ENCODE measurements around the gene SFT2D3. TPM values are rescaled to one million over a fixed set of nuclear protein-coding genes. Genes with fewer than 3 reads are reported as not detected.

The SFT2D3 gene
- total RNA-seq, 1 donor: 5.8 TPM

- no peaks in the 10 kb centered on the region for H3K79me2 ChIP-seq (ENCODE audit: insufficient read depth, low read length)
These were observed 41.6 kb upstream of the SFT2D3 start for GRCh38 chr2:127659408-127660290.

DNA sequence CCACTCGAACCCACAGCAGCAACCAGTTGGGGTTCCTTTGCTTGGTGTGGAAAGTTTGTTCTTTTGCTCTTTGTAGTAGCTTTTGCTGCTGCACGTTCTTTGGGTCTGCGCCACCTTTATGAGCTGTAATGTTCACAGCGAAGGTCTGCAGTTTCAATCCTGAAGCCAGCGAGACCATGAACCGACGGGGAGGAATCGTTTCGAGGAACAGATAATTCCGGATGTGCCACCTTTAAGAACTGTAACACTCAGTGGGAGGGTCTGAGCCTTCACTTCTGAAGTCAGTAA is 41.1 kb upstream of the SFT2D3 start:
- Histone ChIP-seq H3K36me3 (ENCODE audit: insufficient read depth, low read length) (no peaks in the 10 kb centered on the region), H2AFZ (ENCODE audit: low read length) (no peak overlapping the region), H3K4me2 (ENCODE audit: insufficient read depth, low read length) (no peak overlapping the region), H3K4me1 (ENCODE audit: insufficient read depth, low read length) (no peaks in the 10 kb centered on the region), H3K4me3 (ENCODE audit: insufficient read depth, low read length) (no peak overlapping the region), H3K79me2 (ENCODE audit: insufficient read depth, low read length) (no peaks in the 10 kb centered on the region), H3K9me3 (ENCODE audit: low read depth, low read length) (no peaks in the 10 kb centered on the region), H3K27ac (ENCODE audit: low read depth, low read length) (no peak overlapping the region), H3K27me3 (ENCODE audit: insufficient read depth, low read length) (peaks cover 23% of the 10 kb centered on the region), H4K20me1 (ENCODE audit: insufficient read depth, low read length) (no peaks in the 10 kb centered on the region)
- no peak for TF ChIP-seq CTCF (IDR thresholded peaks at IDR 0.05; ENCODE audit: extremely low read depth, low read depth, low read length)
- peak; percentile 38 for DNase-seq (ENCODE audit: insufficient read length, low spot score, missing footprints)

More at GRCh38 chr2:127659408-127660290, 41.6 kb upstream of the SFT2D3 start:
- H3K4me1 ChIP-seq (ENCODE audit: insufficient read depth, low read length): no peaks in the 10 kb centered on the region
- TF ChIP-seq CTCF (IDR thresholded peaks at IDR 0.05; ENCODE audit: extremely low read depth, low read depth, low read length): no peak
- H4K20me1 ChIP-seq (ENCODE audit: insufficient read depth, low read length): no peaks in the 10 kb centered on the region
- H3K27ac ChIP-seq (ENCODE audit: low read depth, low read length): no peak overlapping the region
- H3K27me3 ChIP-seq (ENCODE audit: insufficient read depth, low read length): peaks cover 17% of the 10 kb centered on the region
- H3K9me3 ChIP-seq (ENCODE audit: low read depth, low read length): no peaks in the 10 kb centered on the region
- no peak overlapping the region for H2AFZ ChIP-seq (ENCODE audit: low read length)
- H3K4me3 ChIP-seq (ENCODE audit: insufficient read depth, low read length): no peak overlapping the region
- DNase-seq (ENCODE audit: insufficient read length, low spot score, missing footprints): peak; percentile 53
- no peak overlapping the region for H3K4me2 ChIP-seq (ENCODE audit: insufficient read depth, low read length)
- H3K36me3 ChIP-seq (ENCODE audit: insufficient read depth, low read length): no peaks in the 10 kb centered on the region

DNA sequence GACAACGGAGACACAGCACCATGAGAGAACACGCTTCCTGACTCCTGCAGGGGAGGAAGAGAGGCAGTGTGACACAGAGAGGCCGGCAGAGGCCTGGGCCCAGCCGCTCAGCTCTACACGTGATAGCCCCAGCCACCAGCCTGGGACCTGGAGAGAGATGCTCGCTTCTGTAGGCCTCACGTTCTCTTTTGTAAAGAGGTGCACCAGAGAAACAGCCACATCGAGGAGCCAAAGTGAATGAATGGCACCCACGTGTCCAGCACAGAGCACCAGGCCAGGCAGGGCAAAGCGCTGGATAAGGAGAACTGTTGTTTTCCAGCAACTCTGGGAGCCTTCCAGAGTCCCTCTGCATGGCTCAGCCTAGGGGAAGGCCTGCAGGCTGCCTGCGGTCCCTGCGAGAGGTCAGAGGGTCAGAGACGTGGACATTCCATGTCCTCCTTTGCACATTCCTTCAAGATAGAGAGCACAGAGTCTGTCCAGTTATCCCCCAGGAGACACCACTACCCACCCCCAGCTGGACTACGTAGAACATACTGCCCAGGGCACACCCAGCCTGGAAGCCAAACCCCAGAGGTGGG is 40.1 kb upstream of the SFT2D3 start:
- no peaks in the 10 kb centered on the region for H3K9me3 ChIP-seq (ENCODE audit: low read depth, low read length)
- no peak overlapping the region for H3K4me3 ChIP-seq (ENCODE audit: insufficient read depth, low read length)
- H3K4me1 ChIP-seq (ENCODE audit: insufficient read depth, low read length): no peaks in the 10 kb centered on the region
- no peak overlapping the region for H3K4me2 ChIP-seq (ENCODE audit: insufficient read depth, low read length)
- no peak overlapping the region for H2AFZ ChIP-seq (ENCODE audit: low read length)
- DNase-seq (ENCODE audit: insufficient read length, low spot score, missing footprints): peak; percentile 94
- TF ChIP-seq CTCF (IDR thresholded peaks at IDR 0.05; ENCODE audit: extremely low read depth, low read depth, low read length): no peak
- no peaks in the 10 kb centered on the region for H4K20me1 ChIP-seq (ENCODE audit: insufficient read depth, low read length)
- H3K27ac ChIP-seq (ENCODE audit: low read depth, low read length): no peak overlapping the region
- H3K27me3 ChIP-seq (ENCODE audit: insufficient read depth, low read length): peaks cover 32% of the 10 kb centered on the region
- no peaks in the 10 kb centered on the region for H3K36me3 ChIP-seq (ENCODE audit: insufficient read depth, low read length)
- H3K79me2 ChIP-seq (ENCODE audit: insufficient read depth, low read length): no peaks in the 10 kb centered on the region

DNA sequence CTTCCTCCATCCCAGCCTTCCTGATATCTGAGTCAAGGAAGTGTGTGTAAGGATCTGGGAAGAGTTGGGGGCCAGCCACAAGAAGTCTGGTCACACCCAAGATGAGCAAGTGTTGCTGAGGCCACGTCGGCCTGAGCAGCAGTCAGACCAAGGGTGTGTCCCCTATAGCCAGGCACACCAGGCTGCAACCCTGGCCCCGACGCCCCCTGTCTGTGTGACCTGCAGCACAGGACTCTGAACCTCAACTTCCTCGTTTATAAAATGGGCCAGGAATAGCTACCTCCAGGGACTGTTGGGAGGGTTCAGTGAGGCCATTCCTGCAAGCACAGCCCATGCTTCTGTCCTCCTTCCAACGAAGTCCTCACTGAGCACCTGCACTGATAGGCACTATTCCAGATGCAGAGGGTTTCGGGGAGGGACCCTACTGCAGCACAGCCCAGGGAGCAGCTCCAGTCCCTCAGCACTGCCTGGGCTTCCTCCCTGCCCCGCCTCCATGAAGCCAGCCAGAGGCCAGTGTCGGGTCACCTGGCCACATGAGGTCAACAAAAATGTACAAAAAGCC is 39.3 kb upstream of the SFT2D3 start:
- H3K36me3 ChIP-seq (ENCODE audit: insufficient read depth, low read length): no peaks in the 10 kb centered on the region
- H3K9me3 ChIP-seq (ENCODE audit: low read depth, low read length): no peaks in the 10 kb centered on the region
- no peak for TF ChIP-seq CTCF (IDR thresholded peaks at IDR 0.05; ENCODE audit: extremely low read depth, low read depth, low read length)
- no peak overlapping the region for H2AFZ ChIP-seq (ENCODE audit: low read length)
- peak; percentile 97 for DNase-seq (ENCODE audit: insufficient read length, low spot score, missing footprints)
- no peak overlapping the region for H3K27ac ChIP-seq (ENCODE audit: low read depth, low read length)
- no peaks in the 10 kb centered on the region for H3K79me2 ChIP-seq (ENCODE audit: insufficient read depth, low read length)
- peaks cover 4% of the 10 kb centered on the region for H4K20me1 ChIP-seq (ENCODE audit: insufficient read depth, low read length)
- no peak overlapping the region for H3K4me3 ChIP-seq (ENCODE audit: insufficient read depth, low read length)
- no peak overlapping the region for H3K4me2 ChIP-seq (ENCODE audit: insufficient read depth, low read length)
- H3K27me3 ChIP-seq (ENCODE audit: insufficient read depth, low read length): peaks cover 41% of the 10 kb centered on the region
- H3K4me1 ChIP-seq (ENCODE audit: insufficient read depth, low read length): no peaks in the 10 kb centered on the region

All from osteoblast (primary cell).